Measurements from ENCODE around the gene ANKRD37.

DNA sequence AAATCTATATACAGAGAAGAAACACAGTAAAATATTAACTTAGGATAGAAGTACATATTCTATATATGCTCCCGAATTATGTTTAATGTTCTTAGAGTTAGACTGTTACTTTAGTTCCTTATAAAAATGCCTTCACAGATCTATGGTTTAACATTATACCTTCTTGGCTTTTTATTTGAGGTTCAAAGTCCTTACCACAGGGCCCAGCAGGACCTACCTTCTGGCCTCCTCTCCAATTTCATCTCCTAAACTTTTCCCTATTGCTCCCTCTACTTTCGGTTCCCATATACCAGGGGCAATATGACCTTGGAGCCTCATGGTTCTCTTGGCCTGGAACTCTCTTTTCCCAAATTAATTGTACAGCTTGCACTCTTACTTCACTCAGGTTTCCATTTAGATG, 11.8 kb downstream of the ANKRD37 start:
- no peak for TF ChIP-seq ZNF274 (IDR thresholded peaks at IDR 0.05; ENCODE audit: low read depth, low read length)
- no peak for TF ChIP-seq YY1 (IDR thresholded peaks at IDR 0.05; ENCODE audit: insufficient read depth, insufficient read length)
